Osteoblast (primary cell): ENCODE measurements around the gene AK3. TPM values are rescaled to one million over a fixed set of nuclear protein-coding genes. Genes with fewer than 3 reads are reported as not detected.

Experiments used
- total RNA-seq: library from RNA; depleted of rRNA; stranded (reverse); fragments of >200 nt; gene quantifications from 2 replicates; pipeline ENCODE4 v1.2.3, GENCODE V29; 2012

Gene AK3
- total RNA-seq, 1 donor = 48.9 TPM

Other genes with a start within 250 kb of the AK3 start
- gene PLPP6, start 78.9 kb downstream of the AK3 start, total RNA-seq = 7.2 and 8.3 TPM in 2 replicates
- 0.72 and 1.2 TPM in 2 replicates for gene SPATA6L, start 74.7 kb downstream of the AK3 start, total RNA-seq
- gene CDC37L1, start 61.6 kb downstream of the AK3 start, total RNA-seq = 29.3 and 35.1 TPM in 2 replicates
- 11.5 and 15.6 TPM in 2 replicates for gene RCL1, start 51.7 kb upstream of the AK3 start, total RNA-seq
- 21.0 and 23.3 TPM in 2 replicates for gene JAK2, start 244.1 kb upstream of the AK3 start, total RNA-seq